T-cell (primary cell): ENCODE measurements around the gene LZTR1. TPM values are rescaled to one million over a fixed set of nuclear protein-coding genes. Genes with fewer than 3 reads are reported as not detected.
"Not testable (repeated sequence)": the region's sequence is repeated elsewhere in the genome, so short reads cannot be mapped to it uniquely, and the experiment has no call there.

ENCODE experiments used
- ATAC-seq, 4 experiments: fragments of 200-7000 bp in 3 of 4; fragments of 150-1000 bp in 1 of 4; cut with Tn5 transposase; replicated peaks in 1 of 4; 1 replicate in 3 of 4; 2 replicates in 1 of 4; pipeline ENCODE4 v1.10.0; 2021; ENCODE audit warnings: moderate library complexity in 3 of 4, mild to moderate bottlenecking in 2 of 4, moderate number of reproducible peaks in 1 of 4
- CTCF ChIA-PET, 2 donors: fragments of 300-600 bp; sonication (Branson Sonifier 250); formaldehyde crosslinking; loops; one replicate each; lab custom pipeline; 2022; ENCODE audit warnings: antibody characterized with exemption in 2 of 2; lab: Charles Lee
- POLR2A ChIA-PET, 2 donors: fragments of 300-600 bp; sonication (Branson Sonifier 250); formaldehyde crosslinking; loops; one replicate each; lab custom pipeline; 2022; ENCODE audit warnings: antibody characterized with exemption in 2 of 2; lab: Charles Lee
- DNase-seq, 35 experiments: peaks; one replicate each; pipeline versions ENCODE4 v3.0.0 to v3.0.0-alpha.2; 2013 to 2023
- H3K27ac ChIP-seq: one replicate; pipeline ENCODE4 v1.5.1; 2013; ENCODE audit warnings: low read length
- H3K27me3 ChIP-seq, 2 experiments: replicated peaks in 1 of 2; 1 replicate in 1 of 2; 2 replicates in 1 of 2; pipeline versions ENCODE4 v1.6.1 to v1.7.0; 2013; ENCODE audit warnings: low read length in 1 of 2, mixed read lengths in 1 of 2; ENCODE audit not compliant: control insufficient read depth in 2 of 2, insufficient read depth in 2 of 2; ENCODE audit errors: extremely low read depth in 1 of 2
- H3K36me3 ChIP-seq, 2 donors: 1 replicate in 1 of 2; 2 replicates in 1 of 2; pipeline versions ENCODE4 v1.6.1 to v1.7.0; 2013; ENCODE audit warnings: low read length in 1 of 2; ENCODE audit not compliant: control insufficient read depth in 2 of 2, insufficient read depth in 1 of 2; ENCODE audit errors: extremely low read depth in 1 of 2
- H3K4me1 ChIP-seq, 2 experiments: 1 replicate in 1 of 2; 2 replicates in 1 of 2; pipeline versions ENCODE4 v1.6.1 to v1.7.0; 2013; ENCODE audit warnings: low read length in 2 of 2, mixed read lengths in 1 of 2; ENCODE audit not compliant: insufficient read depth in 2 of 2, control insufficient read depth in 1 of 2; ENCODE audit errors: extremely low read depth in 1 of 2
- H3K4me3 ChIP-seq, 2 donors: 1 replicate in 1 of 2; 2 replicates in 1 of 2; pipeline versions ENCODE4 v1.5.1 to v1.7.0; 2013; ENCODE audit warnings: mild to moderate bottlenecking in 2 of 2, low read length in 1 of 2, moderate library complexity in 1 of 2; ENCODE audit not compliant: control insufficient read depth in 1 of 2; ENCODE audit errors: extremely low read depth in 1 of 2
- H3K9me3 ChIP-seq: 2 replicates; pipeline ENCODE4 v1.7.0; 2013
- H3K27ac Mint-ChIP-seq, 2 donors: one replicate each; pipeline ENCODE4 v1.8.0; 2020 to 2021; ENCODE audit warnings: mild to moderate bottlenecking in 2 of 2, mixed read lengths in 2 of 2
- H3K27me3 Mint-ChIP-seq, 2 donors: one replicate each; pipeline ENCODE4 v1.8.0; 2021 to 2022; ENCODE audit warnings: mixed read lengths in 2 of 2
- H3K36me3 Mint-ChIP-seq: one replicate; pipeline ENCODE4 v1.8.0; 2021; ENCODE audit warnings: mixed read lengths
- H3K4me1 Mint-ChIP-seq, 3 donors: one replicate each; pipeline ENCODE4 v1.8.0; 2020 to 2022; ENCODE audit warnings: mixed read lengths in 3 of 3, mild to moderate bottlenecking in 1 of 3
- H3K4me3 Mint-ChIP-seq, 3 donors: one replicate each; pipeline ENCODE4 v1.8.0; 2020 to 2022; ENCODE audit warnings: mild to moderate bottlenecking in 3 of 3, mixed read lengths in 3 of 3, moderate library complexity in 3 of 3
- H3K9me3 Mint-ChIP-seq, 3 donors: one replicate each; pipeline ENCODE4 v1.8.0; 2020 to 2022; ENCODE audit warnings: mixed read lengths in 3 of 3
- WGBS: methylation state at CpG from one replicate; pipeline ENCODE4 v1.1.5; 2013; ENCODE audit warnings: missing lambda C conversion rate; ENCODE audit not compliant: insufficient coverage; 5-methylcytosine and 5-hydroxymethylcytosine counted together
- total RNA-seq, 35 experiments: library from RNA in 6 of 35; stranded (reverse) in 6 of 35; fragments of 120-200 nt in 1 of 35; gene quantifications; one replicate each; pipeline versions ENCODE4 v1.2.1 to v1.2.4 and lab custom pipeline; 2013 to 2026

LZTR1 gene
- total RNA-seq, 5 donors from 2014 or later (not counting 1 experiment from before 2014, with no cell fraction given) = 57.1 to 118 (median 105) TPM

DNA sequence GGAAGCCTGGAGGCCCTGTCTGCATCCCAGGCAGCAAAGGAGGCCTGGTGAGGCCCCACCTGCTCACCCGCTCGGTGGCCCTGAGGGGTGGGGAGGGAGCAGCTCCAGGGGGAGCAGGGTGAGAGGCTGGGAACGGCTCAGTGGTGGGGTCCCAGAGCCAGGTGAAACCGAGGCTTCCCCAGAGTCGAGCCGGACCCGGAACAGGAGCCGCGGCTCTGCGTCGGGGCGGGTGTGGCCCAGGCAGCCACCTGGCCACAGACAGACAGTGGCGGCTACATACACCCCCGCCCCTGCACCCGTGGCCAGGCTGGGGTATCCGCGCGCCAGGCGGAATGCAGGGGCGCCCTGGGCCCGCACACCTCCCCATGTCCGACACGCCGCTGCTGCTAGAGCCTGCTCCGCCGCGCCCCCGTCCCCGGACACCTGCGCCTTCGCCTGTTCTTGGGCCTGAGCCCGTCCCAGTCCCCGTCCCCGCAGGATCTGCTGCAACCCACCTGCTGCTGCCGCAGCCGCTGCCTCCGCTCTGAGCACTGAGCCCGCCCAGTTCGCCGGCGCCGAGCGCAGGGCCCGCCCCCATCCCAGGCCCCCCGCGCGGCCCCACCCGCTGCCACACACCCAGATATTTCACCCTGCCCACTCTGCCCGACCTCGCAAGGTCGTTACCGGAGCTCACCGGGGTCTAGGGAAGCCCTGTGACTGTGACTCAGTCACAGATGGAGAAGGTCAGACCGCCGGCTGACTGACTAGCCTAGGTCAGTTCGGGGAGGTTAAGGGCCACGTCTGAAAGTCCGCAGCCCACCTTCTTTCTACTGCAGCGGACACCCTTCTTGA, 50.2 kb downstream of the LZTR1 start, which contains the start of gene SLC7A4:
TSS of gene SLC7A4 (minus strand) at position 525 of the 831 bp plus-strand sequence. CDS start 749 bp downstream, outside the sequence.
- Histone ChIP-seq H3K4me1 (peaks cover 0 to 13% of the 10 kb centered on the region in 2 experiments), H3K36me3 (no peaks in the 10 kb centered on the region), H3K4me3 (peak within 1 kb of the TSS in 1 of 2 donors; percentile 46), H3K27ac (no peak within 1 kb of the TSS), H3K27me3 (peaks cover 0 to 65% of the 10 kb centered on the region in 2 experiments), H3K9me3 (no peaks in the 10 kb centered on the region)
- Mint-ChIP-seq H3K27me3 (peaks cover 22 to 45% of the 10 kb centered on the region in 2 donors), H3K4me1 (peaks cover 1 to 5% (median 4%) of the 10 kb centered on the region in 3 donors), H3K27ac (no peak within 1 kb of the TSS), H3K4me3 (peak within 1 kb of the TSS in 2 of 3 donors; percentile 25 to 54), H3K36me3 (no peaks in the 10 kb centered on the region), H3K9me3 (no peaks in the 10 kb centered on the region)
- POLR2A ChIA-PET = no interaction called here
- CTCF ChIA-PET = no interaction called here
- ATAC-seq (peak; percentile 50 to 72 (median 63)), DNase-seq (peak in 3 of 35 experiments; percentile 13 to 24 (median 22))
- 10% methylated on average over 52 of the region's 59 CpGs for WGBS

DNA sequence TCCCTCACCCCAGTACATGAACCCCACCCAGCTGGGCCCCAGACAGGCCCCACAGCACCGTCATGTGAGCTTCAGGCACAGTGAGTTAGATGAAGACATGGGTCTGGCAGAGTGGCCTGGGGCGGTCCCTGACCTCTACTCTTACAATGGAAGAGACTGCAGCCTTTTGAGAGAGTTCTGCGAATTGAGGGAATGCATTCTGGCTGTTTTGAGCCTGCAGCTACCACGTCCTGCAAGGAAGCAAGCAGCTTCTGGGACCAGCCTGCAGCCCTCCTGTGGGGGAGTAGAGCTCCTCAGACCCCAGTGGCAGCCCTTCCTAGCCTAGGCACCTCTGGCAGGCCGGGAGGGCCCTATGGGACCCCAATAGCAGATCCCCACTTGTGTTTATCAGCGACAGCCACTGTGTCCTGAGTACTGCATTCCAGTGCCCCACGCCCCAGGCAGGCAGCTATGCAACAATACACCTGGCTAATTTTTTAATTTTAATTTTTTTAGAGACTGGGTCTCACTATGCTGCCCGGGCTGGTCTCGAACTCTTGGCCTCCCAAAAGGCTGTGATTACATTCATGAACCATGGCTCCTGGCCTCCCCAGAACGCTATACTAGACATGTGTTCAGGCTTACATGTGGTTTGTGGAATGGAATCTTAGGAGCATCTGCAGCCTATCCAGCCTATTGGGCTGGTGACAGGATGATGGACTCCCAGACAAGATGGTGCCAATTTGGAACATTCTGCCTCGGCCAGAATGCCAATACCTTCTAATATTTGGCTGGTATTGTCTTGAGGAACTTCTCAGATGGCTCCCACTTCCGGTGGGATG, 51.0 kb downstream of the LZTR1 start:
- POLR2A ChIA-PET = no interaction called here
- peak overlapping the region in 1 of 3 donors; percentile 54 for H3K4me3 Mint-ChIP-seq
- ATAC-seq (no peak), DNase-seq (no peak)
- H3K27me3 ChIP-seq = peaks cover 0 to 60% of the 10 kb centered on the region in 2 experiments
- CTCF ChIA-PET = no interaction called here
- H3K27ac Mint-ChIP-seq = no peak overlapping the region
- H3K9me3 ChIP-seq = no peaks in the 10 kb centered on the region
- H3K27me3 Mint-ChIP-seq = peaks cover 22 to 45% of the 10 kb centered on the region in 2 donors
- no peak overlapping the region for H3K27ac ChIP-seq
- peaks cover 1 to 5% (median 4%) of the 10 kb centered on the region in 3 donors for H3K4me1 Mint-ChIP-seq
- no peak overlapping the region for H3K4me3 ChIP-seq
- H3K36me3 ChIP-seq = no peaks in the 10 kb centered on the region
- no peaks in the 10 kb centered on the region for H3K9me3 Mint-ChIP-seq
- 82% methylated on average over 6 of the region's 12 CpGs for WGBS
- H3K36me3 Mint-ChIP-seq = no peaks in the 10 kb centered on the region
- H3K4me1 ChIP-seq = peaks cover 0 to 13% of the 10 kb centered on the region in 2 experiments

DNA sequence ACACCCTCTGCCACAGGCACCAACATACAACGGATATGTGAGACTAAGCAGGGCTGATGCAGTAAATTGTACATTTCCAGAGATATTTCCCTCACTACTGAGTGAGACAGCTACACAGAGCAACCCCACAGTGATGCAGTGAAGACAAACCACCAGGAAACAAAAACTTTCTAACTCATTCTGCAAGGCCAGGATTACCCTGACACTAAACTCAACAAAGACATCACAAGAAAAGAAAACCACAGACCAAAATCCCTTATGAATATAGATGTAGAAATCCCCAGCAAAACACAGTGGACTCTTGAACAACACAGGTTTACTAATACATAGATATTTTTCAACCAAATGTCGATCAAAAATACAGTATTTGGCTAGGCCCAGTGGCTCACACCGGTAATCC, 51.8 kb downstream of the LZTR1 start:
- CTCF ChIA-PET = no interaction called here

GRCh38 chr22:21034989-21035388, 52.9 kb downstream of the LZTR1 start:
- ChIA-PET POLR2A (no interaction called here), CTCF (no interaction called here)
- Mint-ChIP-seq H3K9me3 (no peaks in the 10 kb centered on the region), H3K36me3 (no peaks in the 10 kb centered on the region), H3K4me1 (peaks cover 1 to 5% (median 4%) of the 10 kb centered on the region in 3 donors), H3K4me3 (no peak overlapping the region), H3K27ac (no peak overlapping the region), H3K27me3 (peaks cover 25 to 43% of the 10 kb centered on the region in 2 donors)
- Histone ChIP-seq H3K36me3 (no peaks in the 10 kb centered on the region), H3K4me1 (peaks cover 0 to 13% of the 10 kb centered on the region in 2 experiments), H3K4me3 (no peak overlapping the region), H3K27ac (no peak overlapping the region), H3K27me3 (peaks cover 0 to 48% of the 10 kb centered on the region in 2 experiments), H3K9me3 (no peaks in the 10 kb centered on the region)
- WGBS = no CpG with 5 or more reads among the region's 3 CpGs
- ATAC-seq (no peak), DNase-seq (no peak)

More for the DNA sequence above, 51.8 kb downstream of the LZTR1 start:
- peaks cover 1 to 5% (median 4%) of the 10 kb centered on the region in 3 donors for H3K4me1 Mint-ChIP-seq
- no peaks in the 10 kb centered on the region for H3K36me3 ChIP-seq
- H3K4me3 Mint-ChIP-seq = no peak overlapping the region
- peaks cover 0 to 13% of the 10 kb centered on the region in 2 experiments for H3K4me1 ChIP-seq
- H3K9me3 ChIP-seq = no peaks in the 10 kb centered on the region
- no peaks in the 10 kb centered on the region for H3K9me3 Mint-ChIP-seq
- no peak for ATAC-seq
- no peak for DNase-seq
- WGBS = 100% methylated on average over 1 of the region's 3 CpGs
- H3K27me3 Mint-ChIP-seq = peaks cover 26 to 49% of the 10 kb centered on the region in 2 donors
- no peak overlapping the region for H3K4me3 ChIP-seq
- H3K27ac ChIP-seq = no peak overlapping the region
- POLR2A ChIA-PET = no interaction called here
- H3K27me3 ChIP-seq = peaks cover 0 to 56% of the 10 kb centered on the region in 2 experiments
- no peaks in the 10 kb centered on the region for H3K36me3 Mint-ChIP-seq
- H3K27ac Mint-ChIP-seq = no peak overlapping the region

- Histone ChIP-seq H3K9me3 (no peaks in the 10 kb centered on the region), H3K4me3 (no peak overlapping the region), H3K27me3 (peaks cover 0 to 33% of the 10 kb centered on the region in 2 experiments), H3K36me3 (no peaks in the 10 kb centered on the region), H3K27ac (no peak overlapping the region), H3K4me1 (peaks cover 0 to under 1% of the 10 kb centered on the region in 2 experiments)
- no peaks in the 10 kb centered on the region for H3K36me3 Mint-ChIP-seq
- DNase-seq (no peak), ATAC-seq (no peak)
- H3K4me1 Mint-ChIP-seq = peaks cover 4 to 7% (median 7%) of the 10 kb centered on the region in 3 donors
- POLR2A ChIA-PET = no interaction called here
- no peaks in the 10 kb centered on the region for H3K9me3 Mint-ChIP-seq
- peaks cover 23 to 36% of the 10 kb centered on the region in 2 donors for H3K27me3 Mint-ChIP-seq
- no peak overlapping the region for H3K4me3 Mint-ChIP-seq
- CTCF ChIA-PET = no interaction called here
- 17% methylated on average over 1 of the region's 2 CpGs for WGBS
- no peak overlapping the region for H3K27ac Mint-ChIP-seq
Observed at GRCh38 chr22:21038405-21038804, 56.3 kb downstream of the LZTR1 start.

DNA sequence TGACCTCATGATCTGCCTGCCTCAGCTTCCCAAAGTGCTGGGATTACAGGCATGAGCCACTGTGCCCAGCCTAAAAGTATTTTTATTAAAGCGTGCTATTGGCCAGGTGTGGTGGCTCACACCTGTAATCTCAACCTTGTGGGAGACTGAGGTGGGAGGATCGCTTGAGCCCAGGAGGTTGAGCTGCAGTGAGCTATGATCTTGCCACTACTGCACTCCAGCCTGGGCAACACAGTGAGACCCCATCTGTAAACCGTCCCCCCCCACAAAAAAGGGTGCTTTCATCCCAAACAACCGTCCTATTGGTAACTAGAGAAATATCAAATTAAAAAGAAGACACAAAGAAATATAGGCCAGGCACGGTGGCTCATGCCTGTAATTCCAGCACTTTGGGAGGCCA, 57.1 kb downstream of the LZTR1 start:
- peaks cover 0 to 38% of the 10 kb centered on the region in 2 experiments for H3K27me3 ChIP-seq
- H3K4me3 Mint-ChIP-seq, H3K9me3 ChIP-seq, H3K27ac ChIP-seq, H3K9me3 Mint-ChIP-seq, CTCF ChIA-PET, H3K27ac Mint-ChIP-seq, H3K4me3 ChIP-seq, ATAC-seq, H3K4me1 ChIP-seq, POLR2A ChIA-PET, H3K36me3 Mint-ChIP-seq, DNase-seq, H3K36me3 ChIP-seq: not testable (repeated sequence)
- WGBS = no CpG with 5 or more reads among the region's 5 CpGs
- peaks cover 28 to 35% of the 10 kb centered on the region in 2 donors for H3K27me3 Mint-ChIP-seq
- peaks cover 6 to 13% (median 9%) of the 10 kb centered on the region in 3 donors for H3K4me1 Mint-ChIP-seq
